Measurements from ENCODE around the gene VAV3.
"Not testable (repeated sequence)": the region's sequence is repeated elsewhere in the genome, so short reads cannot be mapped to it uniquely, and the experiment has no call there.

Gene VAV3

GRCh38 chr1:107748531-107748930, 216.4 kb downstream of the VAV3 start:
- no peak for DNase-seq (ENCODE audit: low read depth in 2 of 2, low spot score in 1 of 2)

GRCh38 chr1:107741242-107741641, 223.7 kb downstream of the VAV3 start:
- DNase-seq (ENCODE audit: low read depth in 2 of 2, low spot score in 1 of 2): no peak

GRCh38 chr1:107740579-107740978, 224.4 kb downstream of the VAV3 start:
- DNase-seq (ENCODE audit: low read depth in 2 of 2, low spot score in 1 of 2): no peak

GRCh38 chr1:107739651-107740050, 225.3 kb downstream of the VAV3 start:
- no peak for DNase-seq (ENCODE audit: low read depth in 2 of 2, low spot score in 1 of 2)

- DNase-seq (ENCODE audit: low read depth in 2 of 2, low spot score in 1 of 2): no peak
Measured at GRCh38 chr1:107739201-107739600, 225.8 kb downstream of the VAV3 start.

- not testable (repeated sequence) for DNase-seq (ENCODE audit: low read depth in 2 of 2, low spot score in 1 of 2)
Measured at GRCh38 chr1:107733401-107733800, 231.6 kb downstream of the VAV3 start.

- DNase-seq (ENCODE audit: low read depth in 2 of 2, low spot score in 1 of 2): no peak
Measured at GRCh38 chr1:107727866-107728265, 237.1 kb downstream of the VAV3 start.

GRCh38 chr1:107726860-107727259, 238.1 kb downstream of the VAV3 start:
- DNase-seq (ENCODE audit: low read depth in 2 of 2, low spot score in 1 of 2): no peak

- no peak for DNase-seq (ENCODE audit: low read depth in 2 of 2, low spot score in 1 of 2)
Measured at GRCh38 chr1:107724648-107725047, 240.3 kb downstream of the VAV3 start.

- not testable (repeated sequence) for DNase-seq (ENCODE audit: low read depth in 2 of 2, low spot score in 1 of 2)
Measured at GRCh38 chr1:107720210-107720609, 244.8 kb downstream of the VAV3 start.

- no peak for DNase-seq (ENCODE audit: low read depth in 2 of 2, low spot score in 1 of 2)
Measured at GRCh38 chr1:107710005-107710404, 255.0 kb downstream of the VAV3 start.

- no peak for DNase-seq (ENCODE audit: low read depth in 2 of 2, low spot score in 1 of 2)
Measured at GRCh38 chr1:107707111-107707510, 257.9 kb downstream of the VAV3 start.

- no peak for DNase-seq (ENCODE audit: low read depth in 2 of 2, low spot score in 1 of 2)
Measured at GRCh38 chr1:107706182-107706581, 258.8 kb downstream of the VAV3 start.

- DNase-seq (ENCODE audit: low read depth in 2 of 2, low spot score in 1 of 2): no peak
Measured at GRCh38 chr1:107704911-107705310, 260.1 kb downstream of the VAV3 start.

GRCh38 chr1:107702946-107703571, 261.9 kb downstream of the VAV3 start:
- no peak for DNase-seq (ENCODE audit: low read depth in 2 of 2, low spot score in 1 of 2)

- DNase-seq (ENCODE audit: low read depth in 2 of 2, low spot score in 1 of 2): not testable (repeated sequence)
Measured at GRCh38 chr1:107700651-107701050, 264.3 kb downstream of the VAV3 start.

- DNase-seq (ENCODE audit: low read depth in 2 of 2, low spot score in 1 of 2): no peak
Measured at GRCh38 chr1:107698161-107698560, 266.8 kb downstream of the VAV3 start.

GRCh38 chr1:107695341-107695740, 269.6 kb downstream of the VAV3 start:
- no peak for DNase-seq (ENCODE audit: low read depth in 2 of 2, low spot score in 1 of 2)

- DNase-seq (ENCODE audit: low read depth in 2 of 2, low spot score in 1 of 2): no peak
Measured at GRCh38 chr1:107692580-107693345, 272.2 kb downstream of the VAV3 start.

GRCh38 chr1:107691540-107691939, 273.4 kb downstream of the VAV3 start:
- no peak for DNase-seq (ENCODE audit: low read depth in 2 of 2, low spot score in 1 of 2)

- DNase-seq (ENCODE audit: low read depth in 2 of 2, low spot score in 1 of 2): no peak
Measured at GRCh38 chr1:107690491-107690890, 274.5 kb downstream of the VAV3 start.

GRCh38 chr1:107689733-107690132, 275.2 kb downstream of the VAV3 start:
- no peak for DNase-seq (ENCODE audit: low read depth in 2 of 2, low spot score in 1 of 2)

- no peak for DNase-seq (ENCODE audit: low read depth in 2 of 2, low spot score in 1 of 2)
Measured at GRCh38 chr1:107689159-107689558, 275.8 kb downstream of the VAV3 start.
